ENCODE measurements around the gene AGAP1.
A peak's percentile ranks its signal among the peaks of the same experiment; 100 is the strongest.

The AGAP1 gene

DNA sequence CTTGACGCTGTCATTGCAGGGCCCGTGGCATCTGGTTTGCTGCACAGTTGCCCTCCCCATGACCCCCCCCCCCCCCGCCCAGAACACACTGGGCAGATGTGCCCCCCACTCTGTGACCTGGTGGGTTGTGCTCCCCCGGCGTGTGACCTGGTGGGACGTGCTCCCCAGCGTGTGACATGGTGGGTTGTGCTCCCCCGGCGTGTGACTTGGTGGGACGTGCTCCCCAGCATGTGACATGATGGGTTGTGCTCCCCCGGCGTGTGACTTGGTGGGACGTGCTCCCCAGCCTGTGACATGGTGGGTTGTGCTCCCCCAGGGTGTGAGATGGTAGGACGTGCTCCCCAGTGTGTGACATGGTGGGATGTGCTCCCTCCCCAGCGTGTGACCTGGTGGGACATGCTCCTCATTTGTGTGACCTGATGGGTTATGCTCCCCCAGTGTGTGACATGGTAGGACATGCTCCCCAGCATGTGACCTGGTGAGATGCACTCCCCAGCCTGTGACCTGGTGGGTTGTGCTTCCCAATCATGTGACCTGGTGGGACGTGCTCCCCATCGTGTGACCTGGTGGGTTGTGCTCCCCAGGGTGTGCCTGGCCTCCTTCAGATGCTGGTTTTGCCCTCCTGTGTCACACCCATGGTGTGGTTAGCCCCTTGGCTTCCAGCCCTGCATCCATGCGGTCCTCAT lies 213.7 kb downstream of the AGAP1 start:
- DNase-seq (ENCODE audit: low read depth, low spot score), result no peak

DNA sequence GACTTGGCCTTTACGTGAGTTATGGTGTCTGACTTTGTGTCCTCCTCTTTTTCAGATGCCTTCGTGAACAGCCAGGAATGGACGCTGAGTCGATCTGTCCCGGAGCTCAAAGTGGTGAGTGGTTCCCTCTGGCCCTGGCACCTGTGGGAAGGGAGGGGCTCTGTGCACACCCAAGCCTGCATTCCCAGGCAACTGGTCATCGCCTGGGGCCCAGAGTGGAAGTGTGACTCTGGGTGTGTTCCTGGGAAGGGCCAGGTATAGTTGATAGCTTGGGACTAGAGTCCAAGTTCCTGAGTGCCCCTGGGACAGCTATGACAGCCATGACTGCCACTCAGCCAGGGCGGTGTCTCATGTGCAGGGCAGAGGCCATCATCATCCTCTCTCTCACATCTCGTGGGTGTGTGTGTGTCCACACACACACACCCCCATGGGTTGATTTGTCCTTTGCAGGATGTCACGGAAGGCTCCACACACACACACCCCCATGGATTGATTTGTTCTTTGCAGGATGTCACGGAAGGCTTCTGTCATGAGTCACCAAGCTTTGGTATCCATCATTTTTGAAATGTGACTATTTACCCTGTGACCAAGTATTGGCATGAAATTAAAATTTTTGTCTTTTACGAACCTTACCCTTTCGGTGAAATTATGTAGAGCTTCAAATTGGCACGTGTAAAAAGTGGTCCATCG lies 215.4 kb downstream of the AGAP1 start:
- DNase-seq (ENCODE audit: low read depth, low spot score), result peak; percentile 56

DNA sequence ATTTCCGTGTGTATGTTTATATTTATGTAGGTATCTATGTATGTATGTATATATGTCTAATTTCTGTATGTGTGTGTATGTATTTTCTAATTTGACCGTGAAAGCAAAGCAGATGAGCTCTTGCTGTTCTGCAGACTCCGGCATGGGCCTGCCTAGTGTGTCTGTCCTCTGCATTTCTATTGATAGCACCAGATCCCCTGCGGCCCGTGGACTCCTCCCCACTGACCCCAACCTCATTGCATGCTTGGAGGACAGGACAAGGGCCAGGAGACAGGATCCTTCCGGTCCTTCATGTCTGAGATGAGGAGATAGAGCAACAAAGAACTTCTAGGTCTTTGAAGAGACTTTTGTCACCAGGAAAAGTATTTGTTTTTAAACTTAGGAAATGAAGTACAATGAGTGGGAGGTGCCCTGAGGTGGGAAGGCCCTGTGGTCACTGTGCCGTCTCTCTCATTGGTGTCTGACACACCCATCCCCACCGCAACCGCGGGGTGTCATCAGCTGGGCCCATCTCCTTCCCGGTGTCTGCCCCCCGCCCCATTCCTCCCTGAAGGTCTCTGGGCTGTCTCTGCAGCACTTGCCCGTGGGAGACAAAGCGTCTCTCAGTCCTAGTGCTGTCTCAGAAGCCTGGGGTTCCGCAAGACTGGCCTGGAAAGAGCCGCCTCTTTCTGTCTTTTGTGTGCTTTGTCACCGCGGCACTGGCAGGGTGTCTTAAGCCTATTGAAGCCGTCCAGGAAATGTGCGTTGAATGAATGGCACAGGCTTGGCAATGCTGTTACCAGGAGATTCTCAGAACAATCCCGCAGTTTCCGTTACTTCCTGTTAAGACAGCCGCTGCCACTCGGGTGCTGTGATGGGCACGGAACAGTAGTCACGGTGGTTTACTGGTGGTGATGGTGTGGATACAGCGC lies 216.4 kb downstream of the AGAP1 start:
- peak; percentile 31 for DNase-seq (ENCODE audit: low read depth, low spot score)

DNA sequence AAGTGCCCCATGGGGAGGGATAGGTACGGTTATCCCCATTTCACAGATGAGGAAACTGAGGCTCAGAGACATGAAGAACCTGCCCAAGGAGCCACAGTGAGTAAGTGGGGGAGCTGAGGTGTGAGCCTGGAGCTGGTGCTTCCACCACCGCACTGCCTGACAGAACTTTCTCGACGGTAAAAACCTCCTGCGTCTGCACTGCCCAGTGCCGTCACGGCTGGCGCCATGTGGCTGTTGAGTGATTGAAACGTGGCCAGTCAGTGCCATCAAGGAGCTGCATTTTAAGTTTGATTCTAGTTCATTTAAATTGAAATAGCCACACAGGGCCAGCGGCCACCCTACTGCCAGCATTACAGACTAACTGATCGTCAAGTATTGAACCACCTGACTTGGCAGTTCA lies 217.1 kb downstream of the AGAP1 start:
- DNase-seq (ENCODE audit: low read depth, low spot score), result no peak

DNA sequence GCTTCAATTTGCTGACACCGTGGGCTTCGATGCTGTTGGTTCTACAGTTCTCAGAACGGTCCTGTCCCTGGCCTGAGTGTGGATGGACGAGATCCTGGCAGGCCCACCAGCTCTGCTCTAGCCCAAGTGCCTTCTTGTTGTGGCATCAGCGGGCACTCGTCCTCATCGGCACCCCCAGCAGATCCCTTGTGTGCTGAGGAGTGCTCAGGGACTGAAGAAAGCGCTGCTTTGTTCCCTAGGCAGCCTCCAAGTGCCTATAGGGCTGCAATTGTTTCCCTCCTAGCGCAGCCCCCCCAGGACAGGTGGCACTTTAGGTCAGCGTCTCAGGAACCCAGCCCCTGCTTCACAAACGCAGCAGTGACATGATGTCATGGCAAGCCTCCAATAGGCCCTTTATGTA lies 217.7 kb downstream of the AGAP1 start:
- no peak for DNase-seq (ENCODE audit: low read depth, low spot score)

DNA sequence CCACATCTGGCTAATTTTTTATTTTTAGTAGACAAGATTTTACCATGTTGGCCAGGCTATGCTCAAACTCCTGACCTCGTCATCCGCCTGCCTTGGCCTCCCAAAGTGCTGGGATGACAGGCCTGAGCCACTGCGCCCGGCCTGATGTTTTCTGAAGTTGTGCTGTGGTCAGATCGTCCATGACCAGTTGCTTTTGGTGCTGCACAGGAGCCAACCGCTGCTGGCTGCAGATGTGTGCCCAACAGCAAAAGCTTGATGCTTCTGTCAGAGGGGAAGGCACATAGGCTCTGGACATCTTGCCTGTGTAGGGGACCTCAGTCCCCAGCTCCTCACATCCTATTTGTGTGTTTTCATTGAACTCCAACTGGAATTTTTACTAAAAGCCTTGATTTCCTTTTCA lies 218.3 kb downstream of the AGAP1 start:
- no peak for DNase-seq (ENCODE audit: low read depth, low spot score)

DNA sequence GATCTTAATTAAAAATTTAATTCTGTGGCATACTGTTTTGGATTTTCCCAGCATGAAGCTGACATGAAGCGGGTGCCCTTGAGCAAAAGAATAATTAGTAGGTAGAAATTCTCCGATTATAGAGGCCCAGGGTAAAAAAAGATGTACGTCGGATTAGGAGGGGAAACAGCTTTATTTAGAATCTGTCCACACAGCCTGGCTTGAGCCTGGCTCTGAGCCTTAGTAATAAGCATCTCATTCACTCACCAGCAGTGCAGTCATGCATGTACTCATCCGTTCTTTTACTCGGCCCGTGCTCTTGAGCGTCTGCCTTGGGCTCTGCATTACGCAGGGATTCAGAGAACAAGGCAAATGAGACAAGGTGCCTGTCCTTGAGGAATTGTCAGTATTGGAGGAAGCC lies 219.3 kb downstream of the AGAP1 start:
- peak; percentile 48 for DNase-seq (ENCODE audit: low read depth, low spot score)

DNA sequence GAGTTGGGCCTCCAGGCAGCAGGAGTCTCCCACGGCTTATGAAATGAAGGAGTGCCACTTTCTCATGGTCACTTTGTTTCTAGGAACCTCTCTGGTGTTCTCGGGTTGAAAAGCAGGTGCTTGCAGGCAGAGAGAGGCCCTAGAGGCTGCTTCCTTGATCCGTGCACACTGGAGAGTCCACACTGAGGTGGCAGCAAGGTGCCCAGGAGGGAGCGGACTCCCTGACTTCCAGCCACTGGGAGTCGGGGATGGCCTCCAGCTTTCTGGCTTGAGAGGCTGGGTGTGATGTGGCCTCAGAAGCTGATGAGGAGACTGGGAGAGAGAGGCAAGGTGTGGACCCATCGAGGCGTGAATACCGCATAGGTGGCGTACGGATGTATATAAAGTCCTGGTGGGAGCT lies 221.8 kb downstream of the AGAP1 start:
- DNase-seq (ENCODE audit: low read depth, low spot score), result no peak

DNA sequence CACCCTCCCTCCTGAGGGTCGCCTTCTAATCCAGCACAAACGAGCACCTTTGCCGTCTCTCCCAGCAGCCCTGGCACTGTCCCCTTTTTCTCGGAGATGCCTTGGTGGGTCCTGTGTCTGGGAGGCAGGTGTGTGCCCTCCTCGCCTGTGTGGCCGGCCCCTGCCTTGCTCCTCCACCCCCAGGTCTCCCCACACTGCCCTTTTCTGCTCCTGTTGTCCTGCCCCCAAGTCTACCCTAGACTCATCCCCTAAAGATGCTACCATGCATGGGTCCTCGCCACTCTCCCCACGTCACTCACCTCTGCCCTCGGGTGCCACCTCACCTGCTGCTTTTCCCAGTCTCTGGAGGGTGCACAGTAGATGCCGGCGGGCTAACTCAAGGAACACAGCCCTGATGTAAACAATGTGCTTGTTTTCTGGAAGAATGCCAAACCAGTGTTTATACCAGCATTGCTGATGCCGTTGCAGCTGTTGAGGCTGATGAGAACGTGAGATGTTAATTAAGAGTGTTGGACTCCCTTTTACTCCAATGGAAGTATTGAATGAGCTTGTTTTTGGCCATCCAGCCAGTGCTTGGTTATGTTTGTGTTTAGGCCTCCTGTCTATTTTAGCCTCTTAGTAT lies 223.1 kb downstream of the AGAP1 start:
- DNase-seq (ENCODE audit: low read depth, low spot score), result peak; percentile 28

DNA sequence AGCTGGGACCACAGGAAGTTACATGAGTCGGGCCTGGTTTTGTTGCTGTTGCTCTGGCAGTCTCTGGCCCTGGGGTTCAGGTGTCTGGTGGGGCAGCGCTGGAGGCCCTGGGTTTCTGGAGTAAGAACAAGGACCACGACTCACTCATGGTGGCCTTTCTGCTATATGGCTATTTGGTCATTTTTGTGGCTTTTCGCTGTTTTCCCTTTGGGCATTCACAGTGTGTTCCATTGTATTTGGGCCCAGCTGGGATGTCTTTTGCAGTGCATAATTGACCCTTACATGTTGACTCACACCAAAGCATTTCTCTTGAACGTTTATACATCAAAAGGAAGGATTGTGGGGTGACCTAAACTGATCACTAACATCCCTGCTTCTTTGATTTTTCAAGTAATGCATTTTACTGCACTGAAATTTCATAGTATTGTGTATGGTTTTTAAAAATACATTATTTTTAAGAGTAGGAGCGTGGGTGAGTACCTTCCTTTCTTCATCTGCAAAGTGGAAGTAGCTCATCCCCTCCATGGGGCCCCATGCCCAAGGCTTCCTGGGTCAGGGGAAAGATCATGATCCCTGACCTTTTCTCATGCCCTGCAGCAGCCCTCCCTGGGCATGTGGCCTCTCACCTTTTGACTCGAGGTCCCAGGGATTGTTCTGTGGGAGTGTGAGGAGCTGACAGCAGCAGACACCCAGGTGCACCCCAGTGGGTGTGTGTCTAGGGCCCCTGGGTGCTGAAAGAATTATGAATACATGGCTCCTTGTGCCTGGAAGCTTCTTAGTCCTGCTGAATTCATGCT lies 225.5 kb downstream of the AGAP1 start:
- DNase-seq (ENCODE audit: low read depth, low spot score), result no peak

DNA sequence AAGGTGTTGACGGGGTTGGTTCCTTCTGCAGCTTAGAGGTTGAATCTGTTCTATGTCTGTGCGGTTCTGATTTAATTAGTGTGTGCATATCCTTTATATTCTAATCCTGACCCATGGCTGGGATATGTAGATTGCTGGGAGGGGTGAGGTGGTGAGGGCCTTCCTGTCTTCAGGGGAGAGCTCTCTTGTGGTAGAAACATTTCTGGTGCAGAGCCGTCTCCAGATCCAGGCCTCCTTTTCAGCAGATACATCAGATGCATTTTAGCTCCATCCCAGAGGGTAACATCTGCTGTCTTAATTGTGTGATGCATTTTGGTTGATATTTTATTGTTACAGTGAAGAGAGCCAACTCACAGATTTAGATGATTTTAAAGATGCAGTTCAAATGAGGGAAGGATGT lies 227.8 kb downstream of the AGAP1 start:
- no peak for DNase-seq (ENCODE audit: low read depth, low spot score)

DNA sequence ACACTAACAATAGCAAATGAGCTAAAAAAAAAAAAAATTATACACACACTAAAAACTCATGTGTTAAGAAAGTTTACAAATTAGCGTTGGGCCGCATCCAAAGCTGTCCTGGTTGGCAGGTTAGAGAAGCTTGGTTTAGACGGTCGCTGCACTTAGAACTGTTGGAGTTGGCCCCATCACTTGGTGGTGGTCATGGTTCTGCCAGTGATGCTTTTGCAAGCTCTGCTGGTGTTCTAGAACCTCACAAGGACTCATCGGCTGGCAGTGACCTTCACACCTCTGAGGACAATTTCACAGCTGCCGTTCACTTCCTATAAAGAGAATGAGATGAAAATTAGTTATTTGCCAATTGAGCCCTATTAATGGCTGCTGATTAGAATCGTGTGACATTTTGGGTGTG lies 229.0 kb downstream of the AGAP1 start:
- no peak for DNase-seq (ENCODE audit: low read depth, low spot score)

DNA sequence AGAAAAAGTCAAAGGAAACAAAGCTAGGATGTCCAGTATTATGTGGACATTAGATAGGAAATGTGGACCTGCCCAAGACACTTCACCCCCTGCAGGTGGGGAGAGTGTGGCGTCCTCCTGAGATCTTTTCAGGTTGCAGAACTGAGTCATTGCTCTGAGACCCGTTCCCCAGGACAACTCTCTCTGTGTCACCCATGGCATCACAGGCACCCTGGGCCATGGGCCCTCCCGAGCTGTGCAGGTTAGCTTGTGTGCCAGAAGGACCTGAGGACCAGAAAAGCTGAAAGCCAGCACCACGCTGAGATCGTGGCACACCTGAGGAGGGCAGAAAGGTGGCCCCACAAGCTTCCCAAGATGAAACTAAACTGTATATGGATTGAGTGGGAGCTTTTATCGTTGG lies 229.5 kb downstream of the AGAP1 start:
- DNase-seq (ENCODE audit: low read depth, low spot score), result no peak

DNA sequence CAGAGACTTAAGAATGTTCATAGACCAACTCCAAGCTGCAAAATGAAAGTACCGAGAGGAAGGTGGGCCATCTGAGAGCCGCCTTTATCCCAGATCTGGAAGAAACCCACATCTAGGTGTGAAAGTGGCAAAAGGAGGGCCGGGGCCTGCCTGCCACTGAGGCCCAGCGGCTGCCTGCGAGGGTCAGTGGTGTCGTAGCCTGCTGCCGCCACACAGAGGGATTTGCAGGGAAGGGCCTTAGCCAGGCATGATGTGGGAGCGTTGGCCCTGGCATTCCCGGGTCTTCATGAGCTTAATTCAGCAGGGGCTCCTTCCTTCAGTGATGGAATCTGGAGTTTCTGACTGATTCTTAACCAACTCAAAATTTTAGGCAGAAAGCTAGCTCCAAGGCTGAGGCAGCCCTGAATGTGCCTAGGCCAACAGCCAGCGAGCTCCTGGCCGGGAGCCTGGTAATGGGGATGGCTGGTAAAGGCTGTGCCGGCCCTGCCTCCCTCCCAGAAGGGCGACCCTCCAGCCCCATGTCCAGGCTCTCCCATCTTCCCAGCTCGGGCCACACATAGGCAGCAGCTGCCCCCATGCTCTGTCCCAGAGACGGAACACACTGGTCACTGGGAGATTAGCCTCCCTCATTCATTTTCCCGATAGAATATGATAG lies 230.1 kb downstream of the AGAP1 start:
- DNase-seq (ENCODE audit: low read depth, low spot score), result no peak

DNA sequence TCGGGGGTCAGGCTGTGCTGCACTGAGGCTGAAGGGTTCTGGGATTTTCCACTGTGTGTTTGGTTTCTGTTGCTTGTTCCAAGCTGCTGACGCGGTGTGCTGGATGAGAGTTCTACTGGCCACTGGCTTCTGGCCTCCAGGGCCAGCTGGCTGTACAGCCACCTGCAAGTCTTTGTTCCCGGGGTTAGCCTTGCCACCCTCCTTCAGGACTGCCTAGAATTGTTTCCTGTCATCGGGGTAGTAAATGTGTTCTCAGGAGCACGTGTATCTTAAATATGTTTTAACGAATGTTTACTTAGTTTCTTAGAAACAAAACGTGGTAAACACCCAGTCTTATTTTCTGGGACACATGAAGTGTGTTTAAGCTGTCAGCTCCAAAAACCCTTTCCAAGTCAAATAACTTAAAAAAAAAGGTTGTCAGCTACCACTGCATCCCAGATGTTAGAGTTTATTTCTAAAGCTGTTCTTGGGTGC lies 231.2 kb downstream of the AGAP1 start:
- no peak for DNase-seq (ENCODE audit: low read depth, low spot score)

DNA sequence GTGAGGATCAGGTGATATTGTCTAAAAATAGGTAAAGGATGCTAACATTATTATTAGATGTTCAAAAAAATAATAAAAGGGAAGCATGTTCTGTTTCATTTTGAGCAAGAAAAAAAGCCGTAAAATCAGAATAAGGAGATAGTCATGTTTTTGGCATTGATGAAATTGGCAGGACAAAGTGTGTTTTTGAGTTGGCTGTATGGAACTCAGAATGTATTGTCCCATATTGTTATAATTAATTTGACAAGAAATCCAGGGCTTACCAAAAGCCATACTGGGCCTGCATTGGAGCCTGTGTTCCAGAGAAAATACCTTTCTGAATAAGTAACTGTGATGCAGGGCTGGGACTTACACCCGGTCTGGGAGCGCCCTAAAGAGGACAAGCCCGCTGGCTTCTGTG lies 232.0 kb downstream of the AGAP1 start:
- DNase-seq (ENCODE audit: low read depth, low spot score), result no peak

DNA sequence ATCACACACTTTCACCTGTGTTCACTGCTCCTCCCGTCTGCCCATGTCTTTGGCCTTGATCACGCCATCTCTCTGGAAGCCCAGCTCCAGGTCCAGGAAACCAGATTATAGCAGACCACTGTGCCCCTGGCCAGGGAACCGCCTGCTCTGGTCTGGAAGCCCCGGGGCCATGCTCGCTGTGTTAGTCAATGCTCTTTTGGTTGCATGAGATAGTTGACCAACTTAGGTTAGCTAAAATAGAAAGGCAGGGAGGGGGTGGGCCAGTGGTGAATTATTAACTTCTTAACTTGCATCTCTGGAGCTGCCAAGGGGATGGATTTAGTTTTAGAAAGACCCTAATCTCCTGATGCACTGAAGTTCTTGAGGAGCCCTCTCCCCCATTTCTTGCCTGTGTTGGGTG lies 232.7 kb downstream of the AGAP1 start:
- DNase-seq (ENCODE audit: low read depth, low spot score), result no peak

DNA sequence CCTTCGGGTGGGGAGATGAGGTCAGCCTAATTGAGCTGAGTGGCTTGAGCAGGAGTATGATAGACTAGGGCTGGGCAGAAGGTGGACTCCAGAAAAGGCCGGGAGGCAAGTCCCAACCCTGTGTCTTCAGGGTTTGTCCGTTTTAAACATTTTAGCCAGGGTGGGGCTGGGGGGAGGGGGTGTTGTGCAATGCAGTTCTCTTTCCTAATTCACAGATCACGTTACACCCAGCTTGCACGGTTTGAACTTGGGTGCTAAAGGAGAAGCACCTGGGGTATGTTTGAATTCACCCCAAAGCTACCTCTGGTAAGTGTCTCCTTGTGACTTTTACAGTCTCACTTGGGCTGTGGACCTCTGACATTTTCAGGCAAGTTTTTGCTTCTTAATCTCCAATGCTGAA lies 233.3 kb downstream of the AGAP1 start:
- no peak for DNase-seq (ENCODE audit: low read depth, low spot score)

DNA sequence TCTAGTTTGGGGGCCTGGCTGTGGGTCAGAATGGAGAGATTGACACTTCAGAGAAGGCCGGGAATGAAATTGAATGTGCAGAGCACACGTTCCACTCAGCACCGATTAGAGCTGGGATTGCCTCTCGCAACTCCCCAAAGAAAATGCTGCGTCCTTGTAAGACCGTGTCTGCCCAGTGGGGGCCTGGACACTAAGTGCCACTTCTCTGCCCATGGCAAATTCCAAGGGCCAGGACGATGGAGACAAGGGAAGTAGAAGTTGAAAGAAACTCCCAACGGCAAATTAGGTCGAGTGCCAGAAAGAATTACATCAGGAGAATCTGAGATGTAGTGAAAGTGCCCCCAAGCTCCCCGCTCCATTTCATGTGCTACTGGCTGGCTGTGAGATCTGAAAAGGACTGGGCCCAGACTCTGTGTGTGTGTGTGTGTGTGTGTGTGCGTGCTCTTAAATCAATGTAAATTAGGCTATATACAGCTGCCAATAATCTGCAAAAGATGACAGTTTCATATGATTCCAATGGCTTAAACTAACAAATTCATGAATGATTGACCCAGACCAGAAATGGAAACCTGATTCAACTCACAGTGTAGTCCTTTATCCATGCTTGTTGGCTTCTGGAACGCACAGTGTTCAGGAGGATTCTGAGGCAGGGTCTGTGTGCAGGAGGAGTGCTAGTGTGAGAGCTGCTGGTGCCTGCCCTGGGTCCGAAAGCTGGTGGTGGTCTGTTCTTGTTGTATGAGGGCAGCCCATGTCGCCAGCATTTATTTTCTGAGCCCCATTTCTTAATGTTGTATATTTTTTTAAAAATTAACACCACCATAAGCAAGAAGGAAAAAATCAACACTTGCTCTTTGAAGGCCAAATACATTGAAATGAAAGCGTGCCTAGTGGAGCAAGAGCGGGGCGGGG lies 234.3 kb downstream of the AGAP1 start:
- DNase-seq (ENCODE audit: low read depth, low spot score), result no peak
